Nephron (organoid): ENCODE results near the gene KCNQ1.

Experiments used
- H3K27ac Mint-ChIP-seq, 3 experiments: 2 replicates each; pipeline ENCODE4 v1.8.0; 2020; ENCODE audit warnings: mixed read lengths in 3 of 3, mild to moderate bottlenecking in 2 of 3, moderate library complexity in 1 of 3
- H3K27me3 Mint-ChIP-seq: 2 replicates; pipeline ENCODE4 v1.8.0; 2021; ENCODE audit warnings: low read depth, mild to moderate bottlenecking, moderate library complexity, mixed read lengths
- H3K36me3 Mint-ChIP-seq: 2 replicates; pipeline ENCODE4 v1.8.0; 2020; ENCODE audit warnings: low read depth, mixed read lengths
- H3K4me1 Mint-ChIP-seq: 2 replicates; pipeline ENCODE4 v1.8.0; 2020; ENCODE audit warnings: mixed read lengths
- H3K4me3 Mint-ChIP-seq, 3 experiments: 2 replicates each; pipeline ENCODE4 v1.8.0; 2020; ENCODE audit warnings: mild to moderate bottlenecking in 3 of 3, mixed read lengths in 3 of 3, moderate library complexity in 2 of 3
- H3K9me3 Mint-ChIP-seq: 2 replicates; pipeline ENCODE4 v1.8.0; 2020; ENCODE audit warnings: mixed read lengths
- TF ChIP-seq, protein P1 (sequence below), 3 experiments: fragments of 200-600 bp; sonication (generic); IDR thresholded peaks; one replicate each; pipeline ENCODE4 v1.5.0; 2021; ENCODE audit warnings: antibody characterized with exemption in 3 of 3; ENCODE audit not compliant: unreplicated experiment in 3 of 3

Gene KCNQ1

DNA sequence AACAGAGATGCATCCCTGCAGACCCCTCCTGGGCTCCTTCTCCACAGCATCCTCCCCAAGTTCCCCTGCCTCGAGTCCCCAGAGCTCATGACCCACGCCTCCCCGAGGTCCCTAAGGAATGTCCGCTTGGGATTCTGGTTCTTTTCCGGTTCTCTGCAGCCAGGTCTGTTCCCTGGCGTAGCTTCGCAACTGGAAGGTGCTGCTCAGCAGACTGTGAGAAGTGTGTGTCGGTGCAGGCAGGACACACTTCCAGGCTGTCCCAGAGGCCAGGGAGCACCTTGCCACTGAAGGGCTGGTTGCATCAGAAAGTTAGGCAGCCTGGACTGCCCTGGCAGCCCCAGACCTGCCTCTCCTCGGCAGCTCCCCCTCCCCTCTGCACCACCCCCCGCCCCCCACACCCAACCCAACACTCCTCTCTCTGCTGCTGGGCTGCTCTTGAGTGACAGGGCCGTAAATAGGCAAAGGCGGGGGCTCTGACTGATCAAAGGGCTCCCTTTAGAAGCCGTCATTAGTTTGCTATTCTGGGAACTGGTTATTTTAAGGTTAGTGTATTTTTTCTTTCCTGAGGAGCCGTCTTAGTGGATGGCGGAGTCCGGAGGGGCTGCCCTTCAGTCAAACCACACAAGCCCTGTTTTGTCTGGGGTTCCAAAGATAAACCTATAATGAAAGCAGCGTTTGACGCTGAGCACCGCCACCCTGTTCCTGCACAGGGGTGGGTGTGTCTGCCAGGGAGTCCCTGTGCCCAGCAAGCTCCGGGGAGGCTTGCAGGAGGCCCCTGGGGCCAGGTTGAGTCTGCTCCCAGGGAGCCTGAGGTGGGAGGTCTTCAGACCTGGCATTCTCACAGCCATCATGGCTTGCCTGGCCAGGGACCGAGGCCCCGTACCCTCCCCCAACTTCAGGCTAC is 343.6 kb downstream of the KCNQ1 start:
- peak overlapping the region in 2 of 3 experiments; percentile 42 to 48 for H3K4me3 Mint-ChIP-seq
- H3K27ac Mint-ChIP-seq, result peak overlapping the region; percentile 54 to 74 (median 67)
- peaks cover 29% of the 10 kb centered on the region for H3K4me1 Mint-ChIP-seq
- no peaks in the 10 kb centered on the region for H3K27me3 Mint-ChIP-seq
- peaks cover 3% of the 10 kb centered on the region for H3K36me3 Mint-ChIP-seq
- peaks cover 17% of the 10 kb centered on the region for H3K9me3 Mint-ChIP-seq
- TF ChIP-seq, protein P1, sequence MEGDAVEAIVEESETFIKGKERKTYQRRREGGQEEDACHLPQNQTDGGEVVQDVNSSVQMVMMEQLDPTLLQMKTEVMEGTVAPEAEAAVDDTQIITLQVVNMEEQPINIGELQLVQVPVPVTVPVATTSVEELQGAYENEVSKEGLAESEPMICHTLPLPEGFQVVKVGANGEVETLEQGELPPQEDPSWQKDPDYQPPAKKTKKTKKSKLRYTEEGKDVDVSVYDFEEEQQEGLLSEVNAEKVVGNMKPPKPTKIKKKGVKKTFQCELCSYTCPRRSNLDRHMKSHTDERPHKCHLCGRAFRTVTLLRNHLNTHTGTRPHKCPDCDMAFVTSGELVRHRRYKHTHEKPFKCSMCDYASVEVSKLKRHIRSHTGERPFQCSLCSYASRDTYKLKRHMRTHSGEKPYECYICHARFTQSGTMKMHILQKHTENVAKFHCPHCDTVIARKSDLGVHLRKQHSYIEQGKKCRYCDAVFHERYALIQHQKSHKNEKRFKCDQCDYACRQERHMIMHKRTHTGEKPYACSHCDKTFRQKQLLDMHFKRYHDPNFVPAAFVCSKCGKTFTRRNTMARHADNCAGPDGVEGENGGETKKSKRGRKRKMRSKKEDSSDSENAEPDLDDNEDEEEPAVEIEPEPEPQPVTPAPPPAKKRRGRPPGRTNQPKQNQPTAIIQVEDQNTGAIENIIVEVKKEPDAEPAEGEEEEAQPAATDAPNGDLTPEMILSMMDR (IDR thresholded peaks at IDR 0.05; ENCODE audit: unreplicated experiment in 3 of 3), result no peak

DNA sequence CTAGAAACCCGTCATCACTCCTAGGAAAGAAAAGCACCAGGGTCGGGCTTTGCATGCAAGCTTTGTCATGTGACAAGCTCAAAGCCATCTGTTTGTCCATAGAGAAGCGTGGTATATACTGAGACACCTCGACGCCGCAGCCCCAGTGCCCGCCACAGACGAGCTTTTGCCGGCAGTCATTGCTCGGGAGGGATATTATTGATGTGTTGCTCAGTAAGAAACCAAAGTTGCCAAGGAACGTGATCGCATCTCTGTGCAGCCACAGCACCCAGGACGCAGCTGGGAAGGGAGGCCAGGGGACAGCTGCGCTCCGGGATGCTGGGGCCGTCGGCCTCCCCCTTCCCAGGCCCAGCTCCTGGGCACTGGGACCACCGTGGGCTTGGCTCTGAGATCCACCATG is 344.5 kb downstream of the KCNQ1 start:
- Mint-ChIP-seq H3K27me3 (no peaks in the 10 kb centered on the region), H3K4me3 (peak overlapping the region in 1 of 3 experiments; percentile 19), H3K4me1 (peaks cover 35% of the 10 kb centered on the region), H3K9me3 (peaks cover 17% of the 10 kb centered on the region), H3K27ac (peak overlapping the region in 2 of 3 experiments; percentile 54), H3K36me3 (peaks cover 3% of the 10 kb centered on the region)
- TF ChIP-seq, protein P1 (IDR thresholded peaks at IDR 0.05; ENCODE audit: unreplicated experiment in 3 of 3), result no peak

DNA sequence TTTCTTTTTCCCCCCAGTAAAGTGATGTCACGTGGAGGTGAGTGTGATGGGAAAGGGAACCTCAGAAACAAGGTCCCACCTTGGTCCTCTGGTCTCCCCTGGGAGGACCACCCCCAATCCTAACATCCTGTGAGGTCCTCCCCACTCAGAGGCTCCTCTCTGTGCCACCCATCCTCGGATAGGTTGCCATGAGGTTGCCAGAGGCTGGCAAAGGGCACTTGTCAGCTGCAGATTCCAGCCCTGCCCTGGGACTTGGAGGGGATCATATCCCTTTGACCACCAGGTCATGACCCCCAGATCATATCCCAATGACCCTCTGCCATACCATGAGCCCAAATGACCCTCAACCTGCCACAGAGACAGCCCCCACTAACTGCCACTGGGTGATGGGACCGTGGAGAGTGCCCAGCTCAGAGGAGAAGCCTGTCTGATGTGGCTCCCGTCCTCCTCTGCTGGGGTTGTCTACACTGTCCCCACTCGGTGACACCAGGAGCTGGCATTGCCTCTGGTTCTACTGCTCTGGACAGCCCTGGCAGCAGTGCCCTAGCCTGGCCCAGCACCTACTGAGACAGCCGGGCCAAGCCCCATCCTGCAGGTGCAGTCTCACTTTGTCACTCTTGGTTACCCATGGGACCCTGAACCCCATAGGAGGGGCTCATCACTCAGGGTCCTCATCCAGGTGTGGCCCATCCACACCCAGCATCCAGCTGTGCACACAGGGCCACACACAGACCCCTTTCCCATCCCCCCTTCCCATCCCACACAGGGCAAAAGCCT is 345.2 kb downstream of the KCNQ1 start:
- TF ChIP-seq, protein P1 (IDR thresholded peaks at IDR 0.05; ENCODE audit: unreplicated experiment in 3 of 3), result no peak
- H3K4me3 Mint-ChIP-seq, result no peak overlapping the region
- H3K27me3 Mint-ChIP-seq, result no peaks in the 10 kb centered on the region
- peaks cover 3% of the 10 kb centered on the region for H3K36me3 Mint-ChIP-seq
- peaks cover 35% of the 10 kb centered on the region for H3K4me1 Mint-ChIP-seq
- peaks cover 15% of the 10 kb centered on the region for H3K9me3 Mint-ChIP-seq
- no peak overlapping the region for H3K27ac Mint-ChIP-seq

DNA sequence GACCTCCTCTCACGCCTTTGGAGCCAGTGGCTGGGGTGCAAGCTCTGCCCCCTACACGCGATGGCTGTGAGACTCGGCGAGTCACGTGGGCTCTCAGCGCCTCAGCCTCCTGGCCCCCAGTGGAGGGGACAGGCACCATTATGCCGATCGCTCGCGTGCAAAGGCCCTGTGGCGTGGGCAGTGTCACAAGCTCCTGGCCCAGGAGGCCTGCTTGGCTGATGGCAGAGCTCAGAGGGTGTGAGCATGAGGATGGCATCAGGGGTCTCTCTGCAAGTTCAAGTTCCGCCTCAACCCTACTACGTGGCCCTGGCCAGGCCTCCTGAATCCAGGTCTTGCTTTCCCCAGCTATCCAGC is 345.7 kb downstream of the KCNQ1 start:
- TF ChIP-seq, protein P1 (IDR thresholded peaks at IDR 0.05; ENCODE audit: unreplicated experiment in 3 of 3), result no peak
- peak overlapping the region in 2 of 3 experiments; percentile 28 to 32 for H3K27ac Mint-ChIP-seq
- no peak overlapping the region for H3K4me3 Mint-ChIP-seq
- peaks cover 35% of the 10 kb centered on the region for H3K4me1 Mint-ChIP-seq
- no peaks in the 10 kb centered on the region for H3K27me3 Mint-ChIP-seq
- H3K9me3 Mint-ChIP-seq, result peaks cover 13% of the 10 kb centered on the region
- peaks cover 3% of the 10 kb centered on the region for H3K36me3 Mint-ChIP-seq

DNA sequence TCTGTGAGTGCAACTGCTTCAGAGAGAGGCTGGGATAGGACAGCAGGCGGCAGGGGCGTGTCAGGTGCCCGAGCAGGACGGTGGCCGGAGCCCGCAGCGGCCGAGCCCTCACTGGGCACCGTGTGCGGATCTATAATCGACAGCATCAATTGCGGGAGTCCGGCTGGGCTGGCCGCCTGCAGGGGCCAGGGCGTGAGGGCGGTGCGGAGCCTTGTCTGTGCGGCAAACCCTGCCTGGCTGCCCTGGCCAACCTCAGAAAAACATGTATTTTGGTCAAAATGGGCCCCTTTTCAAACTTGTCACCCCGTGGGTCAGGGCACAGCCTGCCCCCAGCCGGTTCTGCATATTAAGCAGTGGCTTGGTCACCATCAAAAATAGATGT is 346.3 kb downstream of the KCNQ1 start:
- Mint-ChIP-seq H3K9me3 (peaks cover 8% of the 10 kb centered on the region), H3K4me3 (peak overlapping the region in 1 of 3 experiments; percentile 7), H3K27me3 (no peaks in the 10 kb centered on the region), H3K27ac (peak overlapping the region in 2 of 3 experiments; percentile 28 to 32), H3K4me1 (peaks cover 35% of the 10 kb centered on the region), H3K36me3 (peaks cover 3% of the 10 kb centered on the region)
- TF ChIP-seq, protein P1 (IDR thresholded peaks at IDR 0.05; ENCODE audit: unreplicated experiment in 3 of 3), result no peak
